OCI-LY7 (cell line): ENCODE data around the gene CCNK. TPM values are rescaled to one million over a fixed set of nuclear protein-coding genes. Genes with fewer than 3 reads are reported as not detected.

Experiments used
- BruUV-seq: library from RNA; stranded (reverse); fragments of 400-500 nt; replicated peaks from 2 replicates; lab custom pipeline; 2021; lab: Mats Ljungman, UMichigan
- CTCF ChIA-PET: fragments of 300-600 bp; sonication (Branson Sonifier 250); formaldehyde crosslinking; loops from one replicate; lab custom pipeline; 2022; ENCODE audit warnings: antibody characterized with exemption; ENCODE audit not compliant: unreplicated experiment; lab: Charles Lee
- POLR2A ChIA-PET: fragments of 300-600 bp; sonication (Branson Sonifier 250); formaldehyde crosslinking; loops from one replicate; lab custom pipeline; 2022; ENCODE audit warnings: antibody characterized with exemption; lab: Charles Lee
- DNase-seq: peaks from one replicate; pipeline ENCODE4 v3.0.0-alpha.2; 2015; ENCODE audit warnings: low spot score
- H2AFZ ChIP-seq: fragments of 200-600 bp; sonication (generic), shearing (Covaris generic); 2 replicates; pipeline ENCODE4 v1.6.1; 2014; ENCODE audit warnings: mild to moderate bottlenecking, antibody characterized with exemption, low read length, moderate library complexity
- H3K27ac ChIP-seq: fragments of 200-600 bp; sonication (generic); 2 replicates; pipeline ENCODE4 v1.5.1; 2014; ENCODE audit warnings: mixed run types, low read depth, mild to moderate bottlenecking, moderate library complexity, low read length, inconsistent platforms; ENCODE audit not compliant: poor library complexity, severe bottlenecking
- H3K36me3 ChIP-seq: fragments of 200-600 bp; sonication (generic); 2 replicates; pipeline ENCODE4 v1.6.1; 2014; ENCODE audit warnings: mild to moderate bottlenecking, antibody characterized with exemption, low read length, moderate library complexity, mixed read lengths; ENCODE audit not compliant: insufficient read depth
- H3K4me1 ChIP-seq: fragments of 200-600 bp; sonication (generic); 2 replicates; pipeline ENCODE4 v1.5.1; 2014; ENCODE audit warnings: mild to moderate bottlenecking, low read length; ENCODE audit not compliant: insufficient read depth, poor library complexity, severe bottlenecking
- H3K4me2 ChIP-seq: fragments of 200-600 bp; sonication (generic); 2 replicates; pipeline ENCODE4 v1.6.1; 2014; ENCODE audit warnings: mild to moderate bottlenecking, low read length
- H3K4me3 ChIP-seq: fragments of 200-600 bp; sonication (generic); 2 replicates; pipeline ENCODE4 v1.5.1; 2014; ENCODE audit warnings: mild to moderate bottlenecking, low read depth, low read length; ENCODE audit not compliant: poor library complexity, severe bottlenecking
- H3K79me2 ChIP-seq: fragments of 200-600 bp; sonication (generic); 2 replicates; pipeline ENCODE4 v1.6.1; 2016; ENCODE audit warnings: low read depth, mild to moderate bottlenecking, low read length, moderate library complexity, mixed read lengths; ENCODE audit not compliant: insufficient read depth
- H3K9me2 ChIP-seq: fragments of 200-600 bp; sonication (generic); 2 replicates; pipeline ENCODE4 v1.6.1; 2016; ENCODE audit warnings: mild to moderate bottlenecking, low read length, mixed read lengths; ENCODE audit not compliant: insufficient read depth
- H3K9me3 ChIP-seq: fragments of 200-600 bp; sonication (generic); 2 replicates; pipeline ENCODE4 v1.6.1; 2014; ENCODE audit warnings: mild to moderate bottlenecking, mixed run types, low read length, mixed read lengths
- H4K20me1 ChIP-seq: fragments of 200-600 bp; sonication (generic); 2 replicates; pipeline ENCODE4 v1.6.1; 2014; ENCODE audit warnings: mild to moderate bottlenecking, antibody characterized with exemption, low read length, moderate library complexity, mixed read lengths; ENCODE audit not compliant: insufficient read depth
- CTCF ChIP-seq: fragments of 200-600 bp; sonication (generic); conservative IDR thresholded peaks from 2 replicates; pipeline ENCODE4 v1.5.1; 2014; ENCODE audit warnings: mild to moderate bottlenecking, antibody characterized with exemption, low read length, moderate library complexity, mixed read lengths
- EZH2phosphoT487 ChIP-seq: fragments of 200-600 bp; sonication (generic); IDR thresholded peaks from 2 replicates; pipeline ENCODE4 v1.6.1; 2018; ENCODE audit warnings: low read depth, borderline replicate concordance, mild to moderate bottlenecking, mixed run types, antibody characterized with exemption, low read length, moderate library complexity, mixed read lengths
- intact Hi-C: fragments of 100-400 bp; cut with micrococcal nuclease; formaldehyde crosslinking; loops from one replicate; pipeline ENCODE4 v1.10.0; 2022; ENCODE audit not compliant: unreplicated experiment
- total RNA-seq, 2 experiments: library from RNA; depleted of rRNA in 1 of 2; stranded (reverse); fragments of >200 nt in 1 of 2; shearing (Covaris generic) in 1 of 2; gene quantifications; 2 replicates each; pipeline ENCODE4 v1.2.3, GENCODE V29; 2014 to 2022

CCNK gene
- total RNA-seq, 2 experiments from 2014 or later = 25.1 to 69.0 TPM

DNA sequence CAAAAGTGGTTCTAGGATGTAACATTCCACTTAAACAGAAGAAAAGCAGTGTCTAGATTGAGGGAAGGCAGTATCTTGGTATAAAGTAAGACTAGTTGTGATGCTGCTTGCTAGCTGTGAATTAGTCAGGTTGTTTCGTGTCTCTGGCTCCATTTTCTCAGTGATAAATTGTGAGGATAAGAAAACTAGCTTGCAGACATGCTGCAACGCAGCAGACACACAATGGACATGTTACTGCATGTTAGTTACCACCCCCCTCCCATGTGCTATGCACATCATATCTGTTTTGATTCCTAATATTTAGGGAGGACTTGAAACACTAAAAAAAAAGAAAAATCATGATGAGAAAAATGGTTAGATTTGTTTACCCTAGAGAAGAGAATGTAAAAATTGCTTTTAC is 2.9 kb downstream of the CCNK start:
- Histone ChIP-seq H3K9me2 (no peaks in the 10 kb centered on the region), H3K27ac (no peak overlapping the region), H3K9me3 (no peaks in the 10 kb centered on the region), H3K4me3 (no peak overlapping the region), H3K4me1 (peaks cover 16% of the 10 kb centered on the region), H3K36me3 (no peaks in the 10 kb centered on the region), H3K4me2 (no peak overlapping the region), H3K79me2 (peaks cover 88% of the 10 kb centered on the region), H2AFZ (no peak overlapping the region), H4K20me1 (peaks cover 45% of the 10 kb centered on the region)
- BruUV-seq = no TSS peak
- ChIA-PET CTCF (no interaction called here), POLR2A (no interaction called here)
- intact Hi-C loops = loop anchor here (10.0 kb wide), 1 partner anchor 581 kb away; the partner anchor contains the start of gene EVL
- TF ChIP-seq EZH2phosphoT487 = no peak
- no peak for TF ChIP-seq CTCF
- no peak for DNase-seq

DNA sequence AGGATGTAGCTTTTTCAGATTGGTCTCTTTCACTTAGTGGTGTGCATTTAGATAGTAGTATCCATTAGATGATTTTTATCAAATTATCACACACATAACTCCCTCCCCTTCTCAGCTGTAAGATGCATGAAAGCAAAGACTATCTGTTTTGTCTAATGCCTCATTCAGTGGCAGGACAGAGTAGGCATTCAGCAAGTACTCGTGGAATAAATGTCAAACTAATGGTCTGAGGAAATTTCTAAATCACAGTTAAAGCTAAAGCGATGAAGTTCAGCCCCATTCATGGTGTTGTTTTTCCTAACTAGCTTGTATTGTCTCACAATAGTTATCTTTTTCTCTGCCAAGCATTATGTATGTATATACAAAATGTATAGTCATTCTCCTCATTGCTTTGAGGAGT is 16.1 kb downstream of the CCNK start:
- H3K4me3 ChIP-seq = no peak overlapping the region
- CTCF ChIA-PET = no interaction called here
- H3K27ac ChIP-seq = no peak overlapping the region
- intact Hi-C loops = no loop called here
- TF ChIP-seq CTCF = no peak
- TF ChIP-seq EZH2phosphoT487 = no peak
- H3K36me3 ChIP-seq = peaks cover 86% of the 10 kb centered on the region
- BruUV-seq = no TSS peak
- H3K9me2 ChIP-seq = no peaks in the 10 kb centered on the region
- peaks cover 3% of the 10 kb centered on the region; the same call in 1 of the 2 replicates for H4K20me1 ChIP-seq
- H2AFZ ChIP-seq = no peak overlapping the region
- H3K79me2 ChIP-seq = peaks cover 11% of the 10 kb centered on the region; the same call in 1 of the 2 replicates
- no peak for DNase-seq
- H3K4me1 ChIP-seq = no peaks in the 10 kb centered on the region
- no peaks in the 10 kb centered on the region for H3K9me3 ChIP-seq
- POLR2A ChIA-PET = no interaction called here
- no peak overlapping the region for H3K4me2 ChIP-seq

DNA sequence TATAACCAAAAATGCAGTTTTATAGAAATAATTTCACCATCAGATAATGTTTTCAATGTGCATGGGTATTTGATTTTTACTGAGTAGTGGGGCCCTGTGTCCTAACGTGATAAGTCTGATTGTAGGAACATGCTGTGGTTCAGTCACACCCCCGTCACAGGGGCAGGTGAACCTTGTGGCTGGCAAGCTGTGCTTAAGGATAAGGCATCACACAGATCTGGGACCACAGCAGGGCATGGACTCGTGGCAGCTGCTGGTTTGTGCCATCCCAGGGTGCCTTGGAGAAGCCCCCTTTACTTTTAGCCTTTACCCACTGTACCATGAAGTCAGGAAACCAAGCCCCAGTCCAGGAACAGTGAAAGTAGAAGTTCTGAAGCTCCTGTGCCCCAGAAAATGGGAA is 16.7 kb downstream of the CCNK start:
- H2AFZ ChIP-seq = no peak overlapping the region
- no peak overlapping the region for H3K4me2 ChIP-seq
- POLR2A ChIA-PET = no interaction called here
- H3K9me2 ChIP-seq = no peaks in the 10 kb centered on the region
- no peaks in the 10 kb centered on the region for H3K4me1 ChIP-seq
- no peaks in the 10 kb centered on the region for H3K9me3 ChIP-seq
- no peak for DNase-seq
- no TSS peak for BruUV-seq
- intact Hi-C loops = no loop called here
- peaks cover 6% of the 10 kb centered on the region; the same call in 1 of the 2 replicates for H3K79me2 ChIP-seq
- CTCF ChIA-PET = no interaction called here
- H3K4me3 ChIP-seq = no peak overlapping the region
- TF ChIP-seq EZH2phosphoT487 (no peak), CTCF (no peak)
- H3K36me3 ChIP-seq = peaks cover 86% of the 10 kb centered on the region
- H4K20me1 ChIP-seq = no peaks in the 10 kb centered on the region
- H3K27ac ChIP-seq = no peak overlapping the region
